GM12878 (cell line): ENCODE results near the gene IL22RA2. TPM values are rescaled to one million over a fixed set of nuclear protein-coding genes. Genes with fewer than 3 reads are reported as not detected.

Experiments used
- BCL11A ChIP-seq: IDR thresholded peaks from 2 replicates; pipeline ENCODE4 v1.6.1; 2011; ENCODE audit warnings: low read depth, low read length
- CEBPB ChIP-seq, 2 experiments: fragments of 150-350 bp in 1 of 2; IDR thresholded peaks; 2 replicates each; pipeline ENCODE4 v1.6.1; 2012 to 2014; ENCODE audit warnings: low read depth in 2 of 2, low read length in 2 of 2, borderline replicate concordance in 1 of 2, inconsistent platforms in 1 of 2
- EP300 ChIP-seq, 2 experiments: fragments of 150-350 bp in 1 of 2; IDR thresholded peaks; 2 replicates each; pipeline ENCODE4 v1.6.1; 2011 to 2012; ENCODE audit warnings: low read depth in 2 of 2, low read length in 2 of 2, borderline replicate concordance in 1 of 2, improper control_type of control experiment in 1 of 2, inconsistent platforms in 1 of 2; ENCODE audit not compliant: control insufficient read depth in 1 of 2
- HDAC2 ChIP-seq: fragments of 200-600 bp; sonication (generic); IDR thresholded peaks from 2 replicates; pipeline ENCODE4 v1.6.1; 2017
- KAT2A ChIP-seq: conservative IDR thresholded peaks from 2 replicates; pipeline ENCODE4 v1.6.1; 2011; ENCODE audit warnings: low read depth, low read length; ENCODE audit not compliant: control insufficient read depth
- KLF5 ChIP-seq: fragments of 450-650 bp; IDR thresholded peaks from 2 replicates; pipeline ENCODE4 v1.6.1; 2014; ENCODE audit warnings: mild to moderate bottlenecking; ENCODE audit not compliant: partially characterized antibody
- MEF2B ChIP-seq: fragments of 450-650 bp; IDR thresholded peaks from 2 replicates; pipeline ENCODE4 v1.6.1; 2018; ENCODE audit warnings: mild to moderate bottlenecking, moderate library complexity; ENCODE audit not compliant: partially characterized antibody, poor library complexity, severe bottlenecking
- MXI1 ChIP-seq: fragments of 150-350 bp; IDR thresholded peaks from 2 replicates; pipeline ENCODE4 v1.6.1; 2011; ENCODE audit warnings: low read depth, mild to moderate bottlenecking, inconsistent platforms, low read length, improper control_type of control experiment
- NR2C2 ChIP-seq: IDR thresholded peaks from 2 replicates; pipeline ENCODE4 v1.6.1; 2011; ENCODE audit warnings: borderline replicate concordance, low read depth; ENCODE audit not compliant: control insufficient read depth, insufficient read length
- NRF1 ChIP-seq: conservative IDR thresholded peaks from 2 replicates; pipeline ENCODE4 v1.6.1; 2011; ENCODE audit warnings: mild to moderate bottlenecking, low read depth, low read length, improper control_type of control experiment
- PAX5 ChIP-seq: IDR thresholded peaks from 2 replicates; pipeline ENCODE4 v1.6.1; 2011; ENCODE audit warnings: low read depth, low read length, borderline replicate concordance
- POLR2AphosphoS2 ChIP-seq: IDR thresholded peaks from 2 replicates; pipeline ENCODE4 v1.6.1; 2011; ENCODE audit warnings: low read depth, mild to moderate bottlenecking, low read length, improper control_type of control experiment, moderate library complexity
- SMC3 ChIP-seq: IDR thresholded peaks from 2 replicates; pipeline ENCODE4 v1.6.1; 2011; ENCODE audit warnings: low read length, improper control_type of control experiment, borderline replicate concordance
- TAF1 ChIP-seq: IDR thresholded peaks from 2 replicates; pipeline ENCODE4 v1.6.1; 2011; ENCODE audit warnings: mild to moderate bottlenecking, low read depth, low read length, borderline replicate concordance
- ZNF274 ChIP-seq: IDR thresholded peaks from one replicate; pipeline ENCODE4 v1.8.0; 2011; ENCODE audit not compliant: insufficient read length, insufficient read depth
- polyA plus RNA-seq, 11 experiments: library from polyadenylated mRNA; depleted of rRNA in 4 of 11; unstranded in 6 of 11; stranded (reverse) in 5 of 11; fragments of >200 nt; fragmentation: Nextera tagmentation in 4 of 11; fragmentation: Illumina TruSeq in 1 of 11; extraction: Ambion mirVana in 4 of 11; extraction: Trizol in 1 of 11; gene quantifications; 1 replicate in 1 of 11; 2 replicates in 10 of 11; pipeline versions ENCODE4 v1.2.1 to v1.2.3, GENCODE V29; 2011 to 2016; ENCODE audit warnings: inconsistent platforms in 2 of 11, missing spikeins in 2 of 11, low read depth in 1 of 11
- total RNA-seq, 4 experiments: library from RNA; depleted of rRNA in 3 of 4; stranded (reverse); fragments of >200 nt in 3 of 4; fragmentation: Illumina TruSeq in 1 of 4; extraction: Trizol in 1 of 4; gene quantifications; 2 replicates each; pipeline versions ENCODE4 v1.2.1 to v1.2.3, GENCODE V29; 2013 to 2021
- TF ChIP-seq, protein P1 (sequence below): fragments of 450-650 bp; conservative IDR thresholded peaks from 2 replicates; pipeline ENCODE4 v1.6.1; 2017; ENCODE audit warnings: mild to moderate bottlenecking, moderate library complexity
- TF ChIP-seq, protein P2 (sequence below): fragments of 150-350 bp; IDR thresholded peaks from 2 replicates; pipeline ENCODE4 v1.6.1; 2014; ENCODE audit warnings: mild to moderate bottlenecking, low read depth, low read length
- TF ChIP-seq, protein P3 (sequence below): fragments of 450-650 bp; IDR thresholded peaks from 2 replicates; pipeline ENCODE4 v1.6.1; 2017; ENCODE audit warnings: antibody characterized with exemption, mild to moderate bottlenecking, moderate library complexity
- TF ChIP-seq, protein P4 (sequence below): IDR thresholded peaks from 2 replicates; pipeline ENCODE4 v1.6.1; 2011; ENCODE audit warnings: low read depth, mild to moderate bottlenecking, low read length, moderate library complexity, borderline replicate concordance; ENCODE audit errors: extremely low read depth
- TF ChIP-seq, protein P5 (sequence below): fragments of 450-650 bp; IDR thresholded peaks from 2 replicates; pipeline ENCODE4 v1.6.1; 2017; ENCODE audit warnings: mild to moderate bottlenecking

IL22RA2 gene
- total and polyA plus RNA-seq, 10 of the 15 experiments (the other 5 are each of a cell fraction or from before 2014, with no cell fraction given) = 0.05 to 0.22 (median 0.09) TPM; not detected in 3

DNA sequence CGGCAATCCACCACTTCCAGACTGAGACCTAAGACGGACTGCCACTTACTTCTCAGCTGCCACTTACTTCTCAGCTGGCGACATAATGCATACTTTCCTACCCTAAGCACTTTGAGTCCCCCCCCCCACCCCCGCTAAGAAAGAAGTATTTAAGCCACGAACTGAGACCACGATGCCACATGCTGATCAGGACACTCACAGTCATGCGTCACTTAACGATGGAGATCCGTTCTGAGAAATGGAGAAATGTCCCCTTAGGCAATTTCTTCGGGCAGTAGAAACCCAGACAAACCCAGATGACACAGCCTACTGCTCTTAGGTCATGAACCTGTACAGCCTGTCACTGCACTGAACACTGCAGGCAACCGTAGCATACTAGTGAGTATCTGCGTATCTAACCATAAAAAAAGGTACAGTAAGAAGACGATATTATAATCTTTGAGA is 45.1 kb upstream of the IL22RA2 start (continued):
- TF ChIP-seq TAF1 (peak; percentile 31; the same call in 1 of the 2 replicates), HDAC2 (no peak), PAX5 (no peak; the same call in 1 of the 2 replicates), MEF2B (no peak), BCL11A (no peak; the same call in 1 of the 2 replicates), POLR2AphosphoS2 (no peak; the same call in 1 of the 2 replicates), ZNF274 (no peak), EP300 (IDR thresholded peaks at IDR 0.05; ENCODE audit: borderline replicate concordance in 1 of 2, control insufficient read depth in 1 of 2, low read depth in 2 of 2, low read length in 2 of 2) (peak in 1 of 2 experiments; percentile 54; a peak in 1 of 4 replicates), NR2C2 (no peak), KAT2A (no peak), MXI1 (no peak), SMC3 (no peak), NRF1 (no peak), KLF5 (no peak), CEBPB (IDR thresholded peaks at IDR 0.05; ENCODE audit: borderline replicate concordance in 1 of 2, low read depth in 2 of 2, low read length in 2 of 2) (no peak)
- TF ChIP-seq, protein P1, sequence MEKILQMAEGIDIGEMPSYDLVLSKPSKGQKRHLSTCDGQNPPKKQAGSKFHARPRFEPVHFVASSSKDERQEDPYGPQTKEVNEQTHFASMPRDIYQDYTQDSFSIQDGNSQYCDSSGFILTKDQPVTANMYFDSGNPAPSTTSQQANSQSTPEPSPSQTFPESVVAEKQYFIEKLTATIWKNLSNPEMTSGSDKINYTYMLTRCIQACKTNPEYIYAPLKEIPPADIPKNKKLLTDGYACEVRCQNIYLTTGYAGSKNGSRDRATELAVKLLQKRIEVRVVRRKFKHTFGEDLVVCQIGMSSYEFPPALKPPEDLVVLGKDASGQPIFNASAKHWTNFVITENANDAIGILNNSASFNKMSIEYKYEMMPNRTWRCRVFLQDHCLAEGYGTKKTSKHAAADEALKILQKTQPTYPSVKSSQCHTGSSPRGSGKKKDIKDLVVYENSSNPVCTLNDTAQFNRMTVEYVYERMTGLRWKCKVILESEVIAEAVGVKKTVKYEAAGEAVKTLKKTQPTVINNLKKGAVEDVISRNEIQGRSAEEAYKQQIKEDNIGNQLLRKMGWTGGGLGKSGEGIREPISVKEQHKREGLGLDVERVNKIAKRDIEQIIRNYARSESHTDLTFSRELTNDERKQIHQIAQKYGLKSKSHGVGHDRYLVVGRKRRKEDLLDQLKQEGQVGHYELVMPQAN = no peak
- TF ChIP-seq, protein P2, sequence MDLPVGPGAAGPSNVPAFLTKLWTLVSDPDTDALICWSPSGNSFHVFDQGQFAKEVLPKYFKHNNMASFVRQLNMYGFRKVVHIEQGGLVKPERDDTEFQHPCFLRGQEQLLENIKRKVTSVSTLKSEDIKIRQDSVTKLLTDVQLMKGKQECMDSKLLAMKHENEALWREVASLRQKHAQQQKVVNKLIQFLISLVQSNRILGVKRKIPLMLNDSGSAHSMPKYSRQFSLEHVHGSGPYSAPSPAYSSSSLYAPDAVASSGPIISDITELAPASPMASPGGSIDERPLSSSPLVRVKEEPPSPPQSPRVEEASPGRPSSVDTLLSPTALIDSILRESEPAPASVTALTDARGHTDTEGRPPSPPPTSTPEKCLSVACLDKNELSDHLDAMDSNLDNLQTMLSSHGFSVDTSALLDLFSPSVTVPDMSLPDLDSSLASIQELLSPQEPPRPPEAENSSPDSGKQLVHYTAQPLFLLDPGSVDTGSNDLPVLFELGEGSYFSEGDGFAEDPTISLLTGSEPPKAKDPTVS = no peak
- TF ChIP-seq, protein P3, sequence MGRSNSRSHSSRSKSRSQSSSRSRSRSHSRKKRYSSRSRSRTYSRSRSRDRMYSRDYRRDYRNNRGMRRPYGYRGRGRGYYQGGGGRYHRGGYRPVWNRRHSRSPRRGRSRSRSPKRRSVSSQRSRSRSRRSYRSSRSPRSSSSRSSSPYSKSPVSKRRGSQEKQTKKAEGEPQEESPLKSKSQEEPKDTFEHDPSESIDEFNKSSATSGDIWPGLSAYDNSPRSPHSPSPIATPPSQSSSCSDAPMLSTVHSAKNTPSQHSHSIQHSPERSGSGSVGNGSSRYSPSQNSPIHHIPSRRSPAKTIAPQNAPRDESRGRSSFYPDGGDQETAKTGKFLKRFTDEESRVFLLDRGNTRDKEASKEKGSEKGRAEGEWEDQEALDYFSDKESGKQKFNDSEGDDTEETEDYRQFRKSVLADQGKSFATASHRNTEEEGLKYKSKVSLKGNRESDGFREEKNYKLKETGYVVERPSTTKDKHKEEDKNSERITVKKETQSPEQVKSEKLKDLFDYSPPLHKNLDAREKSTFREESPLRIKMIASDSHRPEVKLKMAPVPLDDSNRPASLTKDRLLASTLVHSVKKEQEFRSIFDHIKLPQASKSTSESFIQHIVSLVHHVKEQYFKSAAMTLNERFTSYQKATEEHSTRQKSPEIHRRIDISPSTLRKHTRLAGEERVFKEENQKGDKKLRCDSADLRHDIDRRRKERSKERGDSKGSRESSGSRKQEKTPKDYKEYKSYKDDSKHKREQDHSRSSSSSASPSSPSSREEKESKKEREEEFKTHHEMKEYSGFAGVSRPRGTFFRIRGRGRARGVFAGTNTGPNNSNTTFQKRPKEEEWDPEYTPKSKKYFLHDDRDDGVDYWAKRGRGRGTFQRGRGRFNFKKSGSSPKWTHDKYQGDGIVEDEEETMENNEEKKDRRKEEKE = no peak
- TF ChIP-seq, protein P4, sequence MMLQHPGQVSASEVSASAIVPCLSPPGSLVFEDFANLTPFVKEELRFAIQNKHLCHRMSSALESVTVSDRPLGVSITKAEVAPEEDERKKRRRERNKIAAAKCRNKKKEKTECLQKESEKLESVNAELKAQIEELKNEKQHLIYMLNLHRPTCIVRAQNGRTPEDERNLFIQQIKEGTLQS = no peak
- TF ChIP-seq, protein P5, sequence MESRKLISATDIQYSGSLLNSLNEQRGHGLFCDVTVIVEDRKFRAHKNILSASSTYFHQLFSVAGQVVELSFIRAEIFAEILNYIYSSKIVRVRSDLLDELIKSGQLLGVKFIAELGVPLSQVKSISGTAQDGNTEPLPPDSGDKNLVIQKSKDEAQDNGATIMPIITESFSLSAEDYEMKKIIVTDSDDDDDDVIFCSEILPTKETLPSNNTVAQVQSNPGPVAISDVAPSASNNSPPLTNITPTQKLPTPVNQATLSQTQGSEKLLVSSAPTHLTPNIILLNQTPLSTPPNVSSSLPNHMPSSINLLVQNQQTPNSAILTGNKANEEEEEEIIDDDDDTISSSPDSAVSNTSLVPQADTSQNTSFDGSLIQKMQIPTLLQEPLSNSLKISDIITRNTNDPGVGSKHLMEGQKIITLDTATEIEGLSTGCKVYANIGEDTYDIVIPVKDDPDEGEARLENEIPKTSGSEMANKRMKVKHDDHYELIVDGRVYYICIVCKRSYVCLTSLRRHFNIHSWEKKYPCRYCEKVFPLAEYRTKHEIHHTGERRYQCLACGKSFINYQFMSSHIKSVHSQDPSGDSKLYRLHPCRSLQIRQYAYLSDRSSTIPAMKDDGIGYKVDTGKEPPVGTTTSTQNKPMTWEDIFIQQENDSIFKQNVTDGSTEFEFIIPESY = no peak
